ENCODE data around the gene PRRC2A.
A peak's percentile ranks its signal among the peaks of the same experiment; 100 is the strongest.
"Not testable (repeated sequence)": the region's sequence is repeated elsewhere in the genome, so short reads cannot be mapped to it uniquely, and the experiment has no call there.

Gene PRRC2A

GRCh38 chr6:31585491-31585890, 35.0 kb upstream of the PRRC2A start:
- no peak for DNase-seq (ENCODE audit: low read depth in 2 of 2)

- no peak for DNase-seq (ENCODE audit: low read depth in 2 of 2)
Observed at GRCh38 chr6:31586008-31586407, 34.5 kb upstream of the PRRC2A start, which contains the start of gene LST1. Gene LST1, plus strand, starts transcription at chr6:31586277. Its CDS starts 1,023 bp downstream, at chr6:31587300.

GRCh38 chr6:31586599-31587281, 33.8 kb upstream of the PRRC2A start:
- DNase-seq (ENCODE audit: low read depth in 2 of 2), result no peak

- no peak for DNase-seq (ENCODE audit: low read depth in 2 of 2)
Observed at GRCh38 chr6:31587791-31588777, 32.4 kb upstream of the PRRC2A start.

GRCh38 chr6:31588871-31589650, 31.5 kb upstream of the PRRC2A start:
- no peak for DNase-seq (ENCODE audit: low read depth in 2 of 2)

- DNase-seq (ENCODE audit: low read depth in 2 of 2), result not testable (repeated sequence)
Observed at GRCh38 chr6:31590691-31591090, 29.8 kb upstream of the PRRC2A start.

GRCh38 chr6:31592396-31592771, 28.1 kb upstream of the PRRC2A start:
- no peak for DNase-seq (ENCODE audit: low read depth in 2 of 2)

GRCh38 chr6:31597006-31597405, 23.5 kb upstream of the PRRC2A start:
- DNase-seq (ENCODE audit: low read depth in 2 of 2), result no peak

- no peak for DNase-seq (ENCODE audit: low read depth in 2 of 2)
Observed at GRCh38 chr6:31607317-31607716, 13.2 kb upstream of the PRRC2A start.

- DNase-seq (ENCODE audit: low read depth in 2 of 2), result no peak
Observed at GRCh38 chr6:31609519-31610406, 10.8 kb upstream of the PRRC2A start.

GRCh38 chr6:31610968-31611367, 9.5 kb upstream of the PRRC2A start:
- DNase-seq (ENCODE audit: low read depth in 2 of 2), result no peak

- DNase-seq (ENCODE audit: low read depth in 2 of 2), result no peak
Observed at GRCh38 chr6:31614075-31614619, 6.4 kb upstream of the PRRC2A start.

GRCh38 chr6:31614684-31615578, 5.6 kb upstream of the PRRC2A start, which contains the start of gene AIF1:
Gene AIF1, plus strand, starts transcription at chr6:31615234. Its CDS starts 96 bp downstream, at chr6:31615330.
- no peak for DNase-seq (ENCODE audit: low read depth in 2 of 2)

- DNase-seq (ENCODE audit: low read depth in 2 of 2), result no peak
Observed at GRCh38 chr6:31615748-31616147, 4.8 kb upstream of the PRRC2A start.

GRCh38 chr6:31617010-31617409, 3.5 kb upstream of the PRRC2A start:
- DNase-seq (ENCODE audit: low read depth in 2 of 2), result no peak

- DNase-seq (ENCODE audit: low read depth in 2 of 2), result peak; percentile 91 to 96
Observed at GRCh38 chr6:31619805-31620585, 520 bp upstream of the PRRC2A start.

GRCh38 chr6:31621320-31621939, 915 bp downstream of the PRRC2A start:
- DNase-seq (ENCODE audit: low read depth in 2 of 2), result no peak

GRCh38 chr6:31621991-31622390, 1.5 kb downstream of the PRRC2A start:
- no peak for DNase-seq (ENCODE audit: low read depth in 2 of 2)

Measured in stimulated activated CD4-positive, alpha-beta T cell treated with anti-CD3 and anti-CD28 coated beads, Interleukin-4, amount 100 ng/mL, for 48 hours (primary cell).